Adrenal gland (tissue), 12 donors: ENCODE results near the gene ACSF2. TPM values are rescaled to one million over a fixed set of nuclear protein-coding genes. Genes with fewer than 3 reads are reported as not detected.
"Not testable (repeated sequence)": the region's sequence is repeated elsewhere in the genome, so short reads cannot be mapped to it uniquely, and the experiment has no call there.

Experiments
- DNase-seq, 7 donors: peaks; one replicate each; pipeline ENCODE4 v3.0.0-alpha.2; 2019 to 2020
- H3K27ac ChIP-seq, 5 donors: fragments of 200-600 bp; sonication (generic) in 4 of 5; 1 replicate in 3 of 5; 2 replicates in 2 of 5; pipeline versions ENCODE4 v1.5.1 to v1.8.0; 2016 to 2020; ENCODE audit warnings: mild to moderate bottlenecking in 1 of 5
- H3K27me3 ChIP-seq: fragments of 200-600 bp; 2 replicates; pipeline ENCODE4 v1.8.0; 2021
- H3K36me3 ChIP-seq, 2 donors: fragments of 200-600 bp; replicated peaks in 1 of 2; 1 replicate in 1 of 2; 2 replicates in 1 of 2; pipeline versions ENCODE4 v1.5.1 to v1.8.0; 2018 to 2022
- H3K4me1 ChIP-seq, 2 donors: fragments of 200-600 bp; replicated peaks in 1 of 2; 1 replicate in 1 of 2; 2 replicates in 1 of 2; pipeline versions ENCODE4 v1.5.1 to v1.8.0; 2018 to 2021
- H3K4me3 ChIP-seq, 4 donors: fragments of 200-600 bp; sonication (generic) in 3 of 4; one replicate each; pipeline ENCODE4 v1.5.1; 2016 to 2018
- H3K9me3 ChIP-seq, 3 donors: fragments of 200-600 bp; sonication (generic) in 1 of 3; replicated peaks in 1 of 3; 1 replicate in 2 of 3; 2 replicates in 1 of 3; pipeline versions ENCODE4 v1.5.1 to v1.8.0; 2016 to 2021
- CTCF ChIP-seq, 6 experiments: fragments of 450-650 bp in 4 of 6; fragments of 200-600 bp in 2 of 6; sonication (generic) in 1 of 6; IDR thresholded peaks; 1 replicate in 5 of 6; 2 replicates in 1 of 6; pipeline versions ENCODE4 v1.5.1 to v1.8.0; 2016 to 2021; ENCODE audit warnings: antibody characterized with exemption in 6 of 6, mild to moderate bottlenecking in 2 of 6, moderate library complexity in 1 of 6
- POLR2A ChIP-seq, 2 donors: fragments of 450-650 bp; IDR thresholded peaks; one replicate each; pipeline ENCODE4 v1.6.1; 2017; ENCODE audit warnings: antibody characterized with exemption in 2 of 2, mild to moderate bottlenecking in 2 of 2, moderate library complexity in 1 of 2
- WGBS, 4 donors: extraction: QIAGEN DNeasy Blood & Tissue Kit in 2 of 4; methylation state at CpG; one replicate each; pipeline versions ENCODE4 v1.1.5 to v1.1.7; 2013 to 2017; 5-methylcytosine and 5-hydroxymethylcytosine counted together
- intact Hi-C, 2 donors: fragments of 100-400 bp; cut with DNase I; formaldehyde crosslinking; loops; one replicate each; pipeline versions ENCODE4 v1.14.1 to v1.15.0; 2022 to 2023
- polyA plus RNA-seq, 3 donors: library from polyadenylated mRNA; stranded (reverse); fragments of 200-250 nt in 2 of 3; fragments of 350-450 nt in 1 of 3; fragmentation: Illumina TruSeq in 1 of 3; extraction: RNeasy Lipid Tissue Mini Kit (QIAGEN cat#74804) in 1 of 3; gene quantifications; one replicate each; pipeline ENCODE4 v1.2.3, GENCODE V29; 2013 to 2014
- total RNA-seq, 9 donors: library from RNA; depleted of rRNA in 4 of 9; stranded (reverse); fragments of >200 nt in 4 of 9; fragments of 120-200 nt in 1 of 9; fragmentation: NEBNext Ultra II Directional in 1 of 9; extraction: Animal tissue kit (Norgen Biotek cat#: 25700) in 1 of 9; gene quantifications; one replicate each; pipeline versions ENCODE4 v1.1.0 to v1.2.4, GENCODE V29; 2013 to 2023
- donor health status: healthy with polysubstance abuse.
- donor health status: Bipolar disorder and iron deficiency.
- donor health status: DM: yes; HTN: yes; CAD: no.
- donor health status: DM: no; HTN: no; CAD: no.
- donor health status: DM: no; HTN: no; CAD: no.
- donor health status: DM: yes; HTN: yes; CAD: no.

The ACSF2 gene
- total and polyA plus RNA-seq, 12 donors: 92.1 to 434 (median 196) TPM

GRCh38 chr17:50426814-50427787, 1.1 kb downstream of the ACSF2 start:
- Histone ChIP-seq H3K4me3 (peak overlapping the region; percentile 55 to 79 (median 67)), H3K9me3 (no peaks in the 10 kb centered on the region), H3K27ac (peak overlapping the region; percentile 44 to 89 (median 75)), H3K27me3 (no peaks in the 10 kb centered on the region), H3K36me3 (peaks cover 0 to 2% of the 10 kb centered on the region in 2 donors), H3K4me1 (peaks cover 31 to 47% of the 10 kb centered on the region in 2 donors)
- WGBS, 4 donors: 0 to 20% (median 13%) methylated on average over 1 to 4 of the region's 4 CpGs
- peak in 1 of 2 donors; percentile 27 for TF ChIP-seq POLR2A (IDR thresholded peaks at IDR 0.05)
- peak in 2 of 6 experiments; percentile 18 for TF ChIP-seq CTCF (IDR thresholded peaks at IDR 0.05)
- peak in 5 of 7 donors; percentile 42 to 57 (median 49) for DNase-seq
- intact Hi-C loops: no loop called here

- peak overlapping the region in 1 of 4 donors; percentile 79 for H3K4me3 ChIP-seq
- H3K27me3 ChIP-seq, DNase-seq, H3K9me3 ChIP-seq, H3K36me3 ChIP-seq, intact Hi-C loops: not testable (repeated sequence)
- H3K4me1 ChIP-seq: peaks cover 31 to 47% of the 10 kb centered on the region in 2 donors
- peak overlapping the region; percentile 44 to 89 (median 75) for H3K27ac ChIP-seq
- WGBS, 4 donors: 72 to 83% (median 78%) methylated on average over 6 of the region's 6 CpGs
Measured at GRCh38 chr17:50428126-50428525, 2.1 kb downstream of the ACSF2 start.

GRCh38 chr17:50428831-50429424, 2.9 kb downstream of the ACSF2 start:
- H3K4me3 ChIP-seq: peak overlapping the region in 1 of 4 donors; percentile 79
- peaks cover 31 to 47% of the 10 kb centered on the region in 2 donors for H3K4me1 ChIP-seq
- TF ChIP-seq CTCF (IDR thresholded peaks at IDR 0.05) (no peak), POLR2A (IDR thresholded peaks at IDR 0.05) (no peak)
- intact Hi-C loops: no loop called here
- H3K36me3 ChIP-seq: peaks cover 0 to 2% of the 10 kb centered on the region in 2 donors
- H3K27me3 ChIP-seq: no peaks in the 10 kb centered on the region
- H3K9me3 ChIP-seq: no peaks in the 10 kb centered on the region
- 38 to 62% (median 49%) methylated on average over 7 of the region's 7 CpGs for WGBS, 4 donors
- DNase-seq: peak; percentile 32 to 85 (median 77)
- peak overlapping the region in 4 of 5 donors; percentile 50 to 88 (median 76) for H3K27ac ChIP-seq

- TF ChIP-seq CTCF (IDR thresholded peaks at IDR 0.05): no peak
- TF ChIP-seq POLR2A (IDR thresholded peaks at IDR 0.05): no peak
- Histone ChIP-seq H3K27me3 (no peaks in the 10 kb centered on the region), H3K4me1 (peaks cover 31 to 48% of the 10 kb centered on the region in 2 donors), H3K36me3 (peaks cover 0 to 2% of the 10 kb centered on the region in 2 donors), H3K27ac (peak overlapping the region in 3 of 5 donors; percentile 75 to 88 (median 76)), H3K9me3 (no peaks in the 10 kb centered on the region), H3K4me3 (peak overlapping the region in 1 of 4 donors; percentile 2)
- 93 to 97% (median 94%) methylated on average over 4 of the region's 4 CpGs for WGBS, 4 donors
- intact Hi-C loops: no loop called here
- DNase-seq: peak in 1 of 7 donors; percentile 10
Measured at GRCh38 chr17:50429793-50430192, 3.8 kb downstream of the ACSF2 start.
